ENCODE data around the gene MON1B. TPM values are rescaled to one million over a fixed set of nuclear protein-coding genes. Genes with fewer than 3 reads are reported as not detected.

MON1B gene
- total RNA-seq (10 to 100 TPM; 60.8 to 87.2 (median 67.3) TPM), polyA plus RNA-seq (10 to 100 TPM; 30.7 to 49.0 TPM), total RNA-seq (47.9 reads per million, percentile 70 among the genes with 10 or more reads in this experiment)

DNA sequence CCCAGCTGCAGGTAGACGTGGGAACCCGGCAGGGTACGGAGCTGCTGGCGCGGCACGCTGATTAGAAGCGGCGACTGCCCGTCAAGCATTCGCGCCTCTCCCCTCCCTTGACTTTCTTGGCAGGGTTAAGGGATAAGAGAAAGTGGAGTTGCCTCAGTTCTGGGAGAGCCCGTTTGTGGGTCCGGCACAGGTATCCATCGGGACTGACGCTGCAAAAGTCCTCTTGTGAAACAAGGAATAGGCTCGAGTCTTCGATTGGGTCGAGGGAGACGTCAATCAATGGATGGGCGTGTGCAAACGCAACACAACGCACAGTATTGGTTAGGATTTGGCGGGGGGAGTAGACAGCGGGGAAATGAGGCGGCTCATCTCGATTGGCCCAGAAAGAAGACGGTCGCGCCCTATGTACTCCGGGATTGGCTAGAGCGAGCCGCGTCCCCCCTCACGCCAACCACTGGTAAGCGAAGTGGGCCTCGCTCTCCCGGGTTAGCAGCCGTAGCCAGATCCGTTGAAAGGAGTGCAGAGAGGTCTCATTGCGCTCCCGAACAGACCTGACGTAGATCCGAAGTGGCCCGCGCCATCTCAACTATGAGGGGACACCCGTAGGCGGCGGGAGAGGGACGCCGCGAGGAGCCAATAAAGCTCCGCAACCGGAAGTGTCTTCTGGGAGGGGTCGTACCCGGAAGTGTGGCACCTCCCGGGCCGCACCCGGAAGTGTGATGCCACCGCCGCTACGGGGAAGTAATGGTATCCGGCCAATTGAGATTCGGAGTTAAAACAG lies at the start of gene MON1B:
Gene MON1B (plus strand): TSS at position 713 of the 781 bp plus-strand sequence. CDS start 296 bp downstream, outside the sequence.
- H3K27me3 ChIP-seq (ENCODE audit: control insufficient read depth in 2 of 2, insufficient read depth in 2 of 2, low read length in 2 of 2) = no peaks in the 10 kb centered on the region
- H3K4me3 ChIP-seq (ENCODE audit: low read length) = peak within 1 kb of the TSS; percentile 97
- Mint-ChIP-seq H3K4me3 (peak within 1 kb of the TSS; percentile 90 to 99 (median 96)), H3K27ac (peak within 1 kb of the TSS; percentile 98 to 100 (median 100)), H3K36me3 (peaks cover 11 to 34% (median 25%) of the 10 kb centered on the region in 5 donors), H3K4me1 (peaks cover 36 to 55% (median 46%) of the 10 kb centered on the region in 7 donors), H3K9me3 (peaks cover 0 to 8% (median 0%) of the 10 kb centered on the region in 11 donors), H3K27me3 (peaks cover 0 to 10% (median 4%) of the 10 kb centered on the region in 5 donors)
- intact Hi-C loops (cut with micrococcal nuclease) = loop anchor here (1.0 to 5.0 kb wide), 14 partner anchors 22 to 1757 kb away; partner anchors contain the start of genes GABARAPL2 (in 2 of the 2), KARS1 (in 2 of the 2), NUDT7 (in 2 of the 2) and TERF2IP (in 2 of the 2)
- ChIA-PET CTCF (no interaction called here), POLR2A (interaction anchor here (0.5 to 4.6 kb wide), 5 partner anchors 10 to 1622 kb away, joined by 3 to 30 read pairs (median 4); partner anchors contain the start of genes KARS1, TERF2IP and WWOX)
- peaks cover 13 to 23% of the 10 kb centered on the region in 2 donors for H3K4me1 ChIP-seq (ENCODE audit: control insufficient read depth in 2 of 2, insufficient read depth in 2 of 2, low read length in 2 of 2)
- DNase-seq (peak; percentile 86 to 98 (median 97)), ATAC-seq (peak; percentile 96)
- no peaks in the 10 kb centered on the region for H3K9me3 ChIP-seq (ENCODE audit: control insufficient read depth in 2 of 3, low read length in 3 of 3)
- peaks cover 0 to 31% (median 3%) of the 10 kb centered on the region in 3 experiments for H3K36me3 ChIP-seq (ENCODE audit: control insufficient read depth in 2 of 3, insufficient read depth in 3 of 3, low read length in 3 of 3)
- peak within 1 kb of the TSS; percentile 86 for H3K27ac ChIP-seq (ENCODE audit: low read depth, low read length)

DNA sequence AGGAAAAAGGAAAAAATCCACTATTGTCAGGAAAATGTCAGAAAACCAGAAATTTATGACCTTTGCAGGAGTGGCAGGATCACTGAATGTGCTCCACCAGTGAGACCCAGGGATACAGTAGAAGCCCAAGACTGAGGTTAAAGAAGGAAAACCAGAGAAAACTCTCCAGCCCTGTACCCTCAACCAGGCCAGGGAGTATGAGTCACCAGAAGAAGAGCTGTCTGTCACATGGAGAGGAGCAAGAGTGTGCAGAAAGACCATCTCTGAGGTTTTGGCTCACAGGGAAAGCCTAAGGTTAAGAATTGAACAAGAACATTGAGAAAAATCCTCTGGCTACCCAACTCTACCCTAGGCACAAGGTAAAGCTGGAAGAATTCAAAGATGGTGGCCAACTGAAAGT lies 47.6 kb upstream of the MON1B start:
- DNase-seq (no peak), ATAC-seq (no peak)
- no peak overlapping the region for H3K4me3 Mint-ChIP-seq
- Histone ChIP-seq H3K4me3 (ENCODE audit: low read length) (no peak overlapping the region), H3K4me1 (ENCODE audit: control insufficient read depth in 2 of 2, insufficient read depth in 2 of 2, low read length in 2 of 2) (no peaks in the 10 kb centered on the region), H3K27ac (ENCODE audit: low read depth, low read length) (no peak overlapping the region), H3K36me3 (ENCODE audit: control insufficient read depth in 2 of 3, insufficient read depth in 3 of 3, low read length in 3 of 3) (no peaks in the 10 kb centered on the region), H3K27me3 (ENCODE audit: control insufficient read depth in 2 of 2, insufficient read depth in 2 of 2, low read length in 2 of 2) (no peaks in the 10 kb centered on the region), H3K9me3 (ENCODE audit: control insufficient read depth in 2 of 3, low read length in 3 of 3) (no peaks in the 10 kb centered on the region)
- no peaks in the 10 kb centered on the region for H3K4me1 Mint-ChIP-seq
- no peak overlapping the region for H3K27ac Mint-ChIP-seq
- ChIA-PET CTCF (no interaction called here), POLR2A (interaction anchor here (0.7 kb wide), 1 partner anchor 1473 kb away, joined by 3 read pairs; no protein-coding TSS in a partner anchor)
- H3K36me3 Mint-ChIP-seq = no peaks in the 10 kb centered on the region
- intact Hi-C loops (cut with micrococcal nuclease) = no loop called here
- peaks cover 0 to 19% (median 16%) of the 10 kb centered on the region in 5 donors for H3K27me3 Mint-ChIP-seq
- H3K9me3 Mint-ChIP-seq = peaks cover 0 to 18% (median 8%) of the 10 kb centered on the region in 11 donors

DNA sequence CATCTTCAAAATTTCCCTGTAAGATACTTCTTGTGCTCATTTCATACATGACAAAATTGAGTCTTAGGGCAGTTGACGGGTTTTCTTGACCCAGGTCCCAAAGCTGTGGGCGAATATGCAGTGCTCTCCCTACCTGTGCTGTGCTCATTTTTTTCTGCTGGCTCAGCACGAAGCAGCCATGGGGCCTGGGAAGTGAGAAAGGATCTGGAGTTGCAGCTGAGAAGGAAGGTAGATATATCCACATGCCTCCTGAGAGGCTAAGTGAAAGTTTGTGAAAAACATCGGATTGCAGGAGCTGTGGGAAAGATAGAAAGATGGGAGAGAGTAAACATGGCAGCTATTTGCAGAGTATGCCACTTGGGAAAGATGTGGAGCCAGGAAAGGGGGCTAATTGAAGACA lies 42.9 kb upstream of the MON1B start:
- no peak for ATAC-seq
- CTCF ChIA-PET = no interaction called here
- POLR2A ChIA-PET = no interaction called here
- H3K27ac Mint-ChIP-seq = no peak overlapping the region
- Histone ChIP-seq H3K4me1 (ENCODE audit: control insufficient read depth in 2 of 2, insufficient read depth in 2 of 2, low read length in 2 of 2) (no peaks in the 10 kb centered on the region), H3K4me3 (ENCODE audit: low read length) (no peak overlapping the region), H3K27ac (ENCODE audit: low read depth, low read length) (no peak overlapping the region), H3K36me3 (ENCODE audit: control insufficient read depth in 2 of 3, insufficient read depth in 3 of 3, low read length in 3 of 3) (no peaks in the 10 kb centered on the region), H3K27me3 (ENCODE audit: control insufficient read depth in 2 of 2, insufficient read depth in 2 of 2, low read length in 2 of 2) (no peaks in the 10 kb centered on the region), H3K9me3 (ENCODE audit: control insufficient read depth in 2 of 3, low read length in 3 of 3) (no peaks in the 10 kb centered on the region)
- no peak overlapping the region for H3K4me3 Mint-ChIP-seq
- peaks cover 0 to 18% (median 8%) of the 10 kb centered on the region in 11 donors for H3K9me3 Mint-ChIP-seq
- DNase-seq = no peak
- intact Hi-C loops (cut with micrococcal nuclease) = no loop called here
- no peaks in the 10 kb centered on the region for H3K36me3 Mint-ChIP-seq
- no peaks in the 10 kb centered on the region for H3K4me1 Mint-ChIP-seq
- H3K27me3 Mint-ChIP-seq = peaks cover 0 to 26% (median 16%) of the 10 kb centered on the region in 5 donors

DNA sequence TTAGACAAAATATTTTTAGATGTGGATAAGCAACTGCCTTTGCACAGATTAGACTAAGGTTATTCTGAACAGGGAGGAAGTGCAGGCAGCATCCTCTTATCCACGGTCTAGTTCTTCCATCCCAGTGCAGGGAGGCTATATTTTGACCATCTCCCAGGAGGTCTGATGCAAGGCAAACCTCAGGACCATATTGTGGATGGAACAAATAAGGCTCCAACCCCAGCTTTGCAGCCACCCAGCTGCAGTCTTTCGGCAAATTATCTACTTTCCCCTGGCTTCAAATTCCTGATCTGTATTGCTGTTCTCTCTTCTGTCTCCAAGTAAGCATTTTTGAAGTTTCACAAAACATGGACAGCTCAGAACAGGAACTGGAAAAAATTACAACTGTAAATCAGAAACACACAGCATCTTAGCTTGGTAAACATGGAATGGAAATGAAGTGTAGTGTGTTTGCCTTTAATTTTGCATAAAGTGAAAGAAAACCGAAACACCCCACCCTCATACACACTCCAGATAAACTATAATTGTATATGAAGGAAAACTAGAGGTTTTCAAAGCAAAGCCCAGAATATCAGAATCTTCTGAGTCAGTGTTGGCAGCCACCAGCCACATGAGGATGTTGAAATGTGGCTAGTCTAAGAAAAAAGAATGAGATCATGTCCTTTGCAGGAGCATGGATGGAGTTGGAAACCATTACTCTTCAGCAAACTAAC lies 33.5 kb upstream of the MON1B start:
- ChIA-PET POLR2A (no interaction called here), CTCF (no interaction called here)
- Histone ChIP-seq H3K9me3 (ENCODE audit: control insufficient read depth in 2 of 3, low read length in 3 of 3) (no peaks in the 10 kb centered on the region), H3K4me1 (ENCODE audit: control insufficient read depth in 2 of 2, insufficient read depth in 2 of 2, low read length in 2 of 2) (no peaks in the 10 kb centered on the region), H3K27me3 (ENCODE audit: control insufficient read depth in 2 of 2, insufficient read depth in 2 of 2, low read length in 2 of 2) (no peaks in the 10 kb centered on the region), H3K27ac (ENCODE audit: low read depth, low read length) (no peak overlapping the region), H3K36me3 (ENCODE audit: control insufficient read depth in 2 of 3, insufficient read depth in 3 of 3, low read length in 3 of 3) (no peaks in the 10 kb centered on the region), H3K4me3 (ENCODE audit: low read length) (no peak overlapping the region)
- no peak for ATAC-seq
- Mint-ChIP-seq H3K4me3 (no peak overlapping the region), H3K27me3 (peaks cover 0 to 46% (median 31%) of the 10 kb centered on the region in 5 donors), H3K36me3 (no peaks in the 10 kb centered on the region), H3K4me1 (no peaks in the 10 kb centered on the region), H3K27ac (no peak overlapping the region), H3K9me3 (peaks cover 0 to 2% (median 0%) of the 10 kb centered on the region in 11 donors)
- DNase-seq = no peak
- intact Hi-C loops (cut with micrococcal nuclease) = no loop called here

DNA sequence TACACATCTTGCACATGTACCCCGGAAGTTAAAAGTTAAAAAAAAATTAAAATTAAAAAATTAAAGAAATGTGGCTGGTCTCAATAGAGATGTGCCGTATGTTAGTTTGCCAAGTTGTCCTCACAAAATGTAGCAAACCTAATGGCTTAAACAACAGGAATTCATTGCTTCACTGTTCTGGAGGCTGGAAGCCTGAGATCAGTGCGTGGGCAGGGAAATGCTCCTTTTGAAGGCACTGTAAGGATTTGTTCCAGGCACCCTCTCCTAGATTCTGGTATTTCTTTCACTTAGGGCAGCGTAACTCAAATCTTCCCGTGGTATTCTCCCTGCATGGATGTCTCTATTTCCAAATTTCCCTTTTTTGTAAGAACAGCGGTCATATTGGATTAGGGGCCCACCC lies 32.7 kb upstream of the MON1B start:
- no peaks in the 10 kb centered on the region for H3K4me1 Mint-ChIP-seq
- Histone ChIP-seq H3K27me3 (ENCODE audit: control insufficient read depth in 2 of 2, insufficient read depth in 2 of 2, low read length in 2 of 2) (no peaks in the 10 kb centered on the region), H3K27ac (ENCODE audit: low read depth, low read length) (no peak overlapping the region), H3K4me3 (ENCODE audit: low read length) (no peak overlapping the region), H3K9me3 (ENCODE audit: control insufficient read depth in 2 of 3, low read length in 3 of 3) (no peaks in the 10 kb centered on the region), H3K4me1 (ENCODE audit: control insufficient read depth in 2 of 2, insufficient read depth in 2 of 2, low read length in 2 of 2) (no peaks in the 10 kb centered on the region), H3K36me3 (ENCODE audit: control insufficient read depth in 2 of 3, insufficient read depth in 3 of 3, low read length in 3 of 3) (no peaks in the 10 kb centered on the region)
- no peak overlapping the region for H3K4me3 Mint-ChIP-seq
- POLR2A ChIA-PET = no interaction called here
- intact Hi-C loops (cut with micrococcal nuclease) = no loop called here
- no peak overlapping the region for H3K27ac Mint-ChIP-seq
- DNase-seq = no peak
- H3K27me3 Mint-ChIP-seq = peaks cover 0 to 46% (median 36%) of the 10 kb centered on the region in 5 donors
- no peak for ATAC-seq
- CTCF ChIA-PET = no interaction called here
- H3K36me3 Mint-ChIP-seq = no peaks in the 10 kb centered on the region
- peaks cover 0 to 2% (median 0%) of the 10 kb centered on the region in 11 donors for H3K9me3 Mint-ChIP-seq

DNA sequence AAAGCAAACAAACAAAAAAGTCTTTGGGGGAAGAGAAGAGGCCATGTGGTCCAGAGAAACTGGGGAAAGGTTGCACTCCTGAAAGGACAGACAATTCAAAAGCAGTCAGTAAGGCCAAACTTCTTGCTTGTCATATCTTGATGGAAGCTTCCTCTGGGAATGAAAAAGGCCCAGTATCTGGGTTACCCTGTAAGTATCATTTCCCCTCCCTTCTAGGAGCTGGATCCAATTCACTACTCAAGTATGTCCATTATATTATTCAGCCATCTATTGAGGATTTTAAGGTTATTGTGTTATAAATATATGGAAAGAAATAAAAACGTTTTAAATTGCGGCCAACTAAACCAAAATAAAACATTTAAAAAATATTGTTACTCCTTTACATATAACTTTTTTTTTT lies 26.0 kb upstream of the MON1B start:
- peaks cover 0 to 2% of the 10 kb centered on the region in 2 donors for H3K27me3 ChIP-seq (ENCODE audit: control insufficient read depth in 2 of 2, insufficient read depth in 2 of 2, low read length in 2 of 2)
- ATAC-seq (no peak), DNase-seq (no peak)
- Mint-ChIP-seq H3K36me3 (no peaks in the 10 kb centered on the region), H3K27me3 (peaks cover 4 to 46% (median 33%) of the 10 kb centered on the region in 5 donors), H3K27ac (no peak overlapping the region), H3K4me1 (no peaks in the 10 kb centered on the region), H3K9me3 (no peaks in the 10 kb centered on the region), H3K4me3 (no peak overlapping the region)
- POLR2A ChIA-PET = no interaction called here
- H3K4me3 ChIP-seq (ENCODE audit: low read length) = no peak overlapping the region
- no peak overlapping the region for H3K27ac ChIP-seq (ENCODE audit: low read depth, low read length)
- no peaks in the 10 kb centered on the region for H3K36me3 ChIP-seq (ENCODE audit: control insufficient read depth in 2 of 3, insufficient read depth in 3 of 3, low read length in 3 of 3)
- intact Hi-C loops (cut with micrococcal nuclease) = no loop called here
- H3K9me3 ChIP-seq (ENCODE audit: control insufficient read depth in 2 of 3, low read length in 3 of 3) = no peaks in the 10 kb centered on the region
- CTCF ChIA-PET = no interaction called here
- H3K4me1 ChIP-seq (ENCODE audit: control insufficient read depth in 2 of 2, insufficient read depth in 2 of 2, low read length in 2 of 2) = no peaks in the 10 kb centered on the region

Data from naive thymus-derived CD4-positive, alpha-beta T cell (primary cell).